Measurements from ENCODE around the gene EIF3K.
"Not testable (repeated sequence)": the region's sequence is repeated elsewhere in the genome, so short reads cannot be mapped to it uniquely, and the experiment has no call there.

Gene EIF3K

DNA sequence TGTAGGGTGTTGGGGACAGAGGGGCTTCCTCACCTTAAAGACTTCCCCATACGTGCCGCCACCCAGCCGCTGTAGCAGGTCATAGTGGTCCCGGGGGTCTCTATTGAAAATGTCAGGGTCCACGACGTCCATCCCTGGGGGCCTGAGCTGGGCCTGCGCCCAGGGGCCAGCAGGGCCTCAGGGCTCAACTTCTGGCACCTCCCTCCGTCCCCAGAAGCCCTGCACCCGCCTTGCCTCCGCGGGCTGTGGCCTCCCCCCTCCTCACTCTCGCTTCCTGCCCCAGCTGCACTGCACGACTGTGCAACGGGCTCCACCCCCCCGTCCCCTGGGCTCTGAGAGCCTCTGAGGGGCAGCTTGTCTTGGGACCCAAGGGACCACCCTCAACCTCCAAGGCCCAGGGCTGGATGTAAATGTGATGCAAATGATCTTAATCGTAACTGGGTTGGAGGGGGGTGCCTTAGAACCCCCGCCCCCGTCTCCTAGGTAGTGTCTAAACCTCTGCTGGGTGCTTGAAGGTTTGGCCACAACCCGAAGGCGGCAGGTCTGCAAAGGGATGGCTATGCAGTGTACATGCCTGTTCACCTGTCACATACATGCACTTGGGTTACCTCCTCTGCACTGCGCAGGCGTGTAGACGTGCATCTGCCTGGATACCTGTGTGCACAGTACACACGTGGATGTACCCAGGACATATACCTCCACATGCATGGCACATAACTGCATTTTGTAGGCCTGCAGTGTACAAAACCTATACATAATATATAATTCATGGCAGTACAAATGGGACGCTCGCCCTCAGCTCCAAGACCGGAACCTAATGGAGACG, 1.0 kb upstream of the EIF3K start, which contains the start of gene MAP4K1:
TSS of gene MAP4K1 (minus strand) at position 190 of the 826 bp plus-strand sequence. CDS start at position 132, 58 bp downstream.
- peak; percentile 22 to 47 for DNase-seq (ENCODE audit: low read depth in 2 of 2, low spot score in 1 of 2)

- no peak for DNase-seq (ENCODE audit: low read depth in 2 of 2, low spot score in 1 of 2)
These were observed 580 bp downstream of the EIF3K start for GRCh38 chr19:38619361-38620174.

GRCh38 chr19:38624822-38625221, 5.8 kb downstream of the EIF3K start:
- no peak for DNase-seq (ENCODE audit: low read depth in 2 of 2, low spot score in 1 of 2)

GRCh38 chr19:38626401-38626800, 7.4 kb downstream of the EIF3K start:
- no peak for DNase-seq (ENCODE audit: low read depth in 2 of 2, low spot score in 1 of 2)

- no peak for DNase-seq (ENCODE audit: low read depth in 2 of 2, low spot score in 1 of 2)
These were observed 10.6 kb downstream of the EIF3K start for GRCh38 chr19:38629568-38629967.

- DNase-seq (ENCODE audit: low read depth in 2 of 2, low spot score in 1 of 2), result not testable (repeated sequence)
These were observed 12.3 kb downstream of the EIF3K start for GRCh38 chr19:38631301-38631700.

GRCh38 chr19:38631811-38632475, 13.0 kb downstream of the EIF3K start:
- not testable (repeated sequence) for DNase-seq (ENCODE audit: low read depth in 2 of 2, low spot score in 1 of 2)

DNA sequence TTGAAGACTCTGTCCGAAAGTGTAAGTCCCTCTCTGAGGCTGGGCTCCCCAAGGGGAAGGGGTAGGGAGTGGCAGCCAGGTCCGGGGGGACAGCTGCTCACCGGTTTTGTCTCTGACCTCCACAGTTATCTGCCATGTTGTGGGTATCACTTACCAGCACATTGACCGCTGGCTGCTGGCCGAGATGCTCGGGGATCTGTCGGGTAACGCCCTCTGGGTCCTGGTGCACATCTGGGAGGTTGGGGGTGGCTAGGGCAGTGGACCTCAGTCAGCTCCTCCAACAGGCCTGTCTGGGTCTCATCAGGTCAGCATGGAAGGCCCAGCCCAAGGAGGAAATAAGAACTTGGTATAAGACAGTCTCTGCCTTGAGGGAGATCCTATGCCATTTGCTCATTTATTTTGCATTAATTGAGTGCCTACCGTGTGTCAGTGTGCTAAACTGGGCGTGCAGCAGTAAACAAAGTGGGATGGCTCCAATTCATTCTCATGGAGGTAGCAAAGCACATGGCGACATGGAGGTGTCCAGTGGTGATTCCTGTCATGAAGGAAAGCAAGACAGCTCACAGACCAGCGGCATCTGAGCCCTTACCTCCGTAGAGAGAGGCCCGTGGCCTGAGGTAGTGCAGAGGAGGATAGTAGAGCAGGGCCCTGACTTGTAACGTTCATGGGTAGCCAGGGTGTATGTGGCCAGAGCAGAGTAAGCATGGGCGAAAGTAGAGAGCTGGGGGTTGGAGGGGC, 13.7 kb downstream of the EIF3K start:
- no peak for DNase-seq (ENCODE audit: low read depth in 2 of 2, low spot score in 1 of 2)

- DNase-seq (ENCODE audit: low read depth in 2 of 2, low spot score in 1 of 2), result peak in 1 of 2 donors; percentile 53
These were observed 15.9 kb downstream of the EIF3K start for GRCh38 chr19:38634757-38635482.

DNA sequence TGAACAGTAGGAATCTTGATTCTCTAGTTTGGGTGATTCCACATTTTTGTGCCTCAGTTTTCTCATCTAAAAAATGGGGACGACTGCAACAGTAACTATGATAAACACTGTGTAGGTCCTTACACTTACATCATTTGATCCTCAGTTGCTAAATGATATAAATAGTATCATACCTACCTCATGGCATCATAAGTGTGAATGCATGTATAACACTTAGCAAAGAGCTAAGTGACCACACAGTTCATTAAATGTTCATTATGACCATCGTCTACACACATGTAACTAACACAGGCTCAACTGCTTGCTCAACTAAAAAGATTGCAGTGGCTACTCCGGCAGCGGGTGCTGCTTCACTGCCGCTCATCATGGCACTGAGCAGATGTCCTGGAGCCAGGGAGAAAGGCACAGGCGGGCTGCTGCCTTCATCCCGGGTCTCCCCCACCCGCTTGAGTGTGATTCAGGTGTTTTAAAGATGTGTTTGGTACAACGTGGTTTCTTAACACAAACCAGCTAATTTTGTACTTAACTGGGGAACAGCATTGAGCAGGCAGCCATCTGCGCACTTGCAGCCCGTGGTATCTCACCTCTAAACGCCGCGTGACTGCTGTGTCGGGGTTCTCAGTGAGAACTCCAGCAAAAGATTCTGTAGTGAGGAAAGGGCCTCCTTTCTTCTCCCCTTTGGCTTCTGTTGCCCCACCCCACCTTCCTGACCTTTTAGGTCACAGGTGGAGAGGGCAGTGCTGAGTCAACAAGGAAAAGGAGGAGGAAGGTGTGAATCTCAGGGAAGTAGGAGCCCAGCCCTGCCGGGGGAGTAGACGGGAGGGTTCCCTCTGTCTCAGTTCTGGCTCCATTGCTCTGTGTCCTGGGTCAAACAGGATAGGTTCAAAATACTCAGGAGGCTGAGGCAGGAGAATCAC, 16.8 kb downstream of the EIF3K start:
- no peak for DNase-seq (ENCODE audit: low read depth in 2 of 2, low spot score in 1 of 2)

GRCh38 chr19:38638461-38638860, 19.5 kb downstream of the EIF3K start:
- no peak for DNase-seq (ENCODE audit: low read depth in 2 of 2, low spot score in 1 of 2)

DNA sequence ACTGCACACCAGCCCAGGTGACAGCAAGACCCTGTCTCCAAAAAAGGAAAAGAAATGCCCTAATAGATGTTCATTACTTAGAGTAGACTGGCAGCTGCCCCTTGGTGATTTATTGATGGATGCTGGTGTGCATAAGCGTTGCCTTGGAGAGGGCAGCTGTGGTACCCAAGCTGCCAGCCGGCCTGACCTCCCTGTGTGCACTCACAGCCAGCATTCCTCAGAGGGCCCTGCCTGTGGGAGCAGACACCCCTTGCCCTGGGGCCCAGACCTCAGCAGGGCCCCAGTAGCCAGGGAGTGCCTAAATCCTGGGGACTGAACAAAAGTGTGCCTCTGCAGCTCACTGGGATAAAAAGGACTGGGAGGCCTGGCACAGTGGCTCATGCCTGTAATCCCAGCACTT, 20.7 kb downstream of the EIF3K start:
- DNase-seq (ENCODE audit: low read depth in 2 of 2, low spot score in 1 of 2), result no peak

DNA sequence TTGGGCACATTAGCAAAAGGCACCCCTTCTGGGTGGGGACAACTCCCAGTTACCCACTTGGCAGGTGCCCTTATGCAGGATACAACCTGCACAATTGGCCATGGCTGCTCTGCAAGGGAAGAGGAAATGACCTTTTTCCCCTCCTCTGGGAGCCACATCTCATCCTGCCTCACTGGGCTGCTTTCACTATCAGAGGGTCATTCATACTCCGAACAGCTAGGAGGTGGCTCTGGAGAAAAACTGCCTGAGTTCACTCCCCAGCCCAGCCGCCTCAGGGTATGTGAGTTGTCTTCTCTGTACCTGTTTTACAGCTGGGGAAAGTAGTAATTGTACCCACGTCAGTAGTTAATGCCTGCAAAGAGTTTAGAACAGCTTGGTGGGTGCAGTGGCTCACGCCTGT, 21.4 kb downstream of the EIF3K start:
- DNase-seq (ENCODE audit: low read depth in 2 of 2, low spot score in 1 of 2), result no peak

GRCh38 chr19:38642176-38642575, 23.2 kb downstream of the EIF3K start:
- DNase-seq (ENCODE audit: low read depth in 2 of 2, low spot score in 1 of 2), result no peak

DNA sequence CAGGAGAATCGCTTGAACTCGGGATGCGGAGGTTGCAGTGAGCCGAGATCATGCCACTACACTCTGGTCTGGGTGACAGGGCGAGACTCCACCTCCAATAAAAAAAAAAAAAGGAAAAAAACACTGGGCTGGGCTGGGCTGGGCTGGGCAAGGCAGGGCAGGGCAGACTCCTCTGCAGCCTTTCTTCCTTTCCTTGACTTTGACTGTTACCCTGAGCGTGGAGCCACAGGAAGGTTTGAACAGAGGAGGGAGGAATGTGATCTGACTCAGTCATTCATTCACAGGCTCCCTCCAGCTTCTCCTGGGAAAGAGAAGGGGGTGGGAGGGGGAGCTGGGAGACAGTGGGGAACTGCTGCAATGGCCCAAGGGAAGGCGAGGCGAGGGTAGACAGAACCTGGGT, 25.7 kb downstream of the EIF3K start:
- no peak for DNase-seq (ENCODE audit: low read depth in 2 of 2, low spot score in 1 of 2)

DNA sequence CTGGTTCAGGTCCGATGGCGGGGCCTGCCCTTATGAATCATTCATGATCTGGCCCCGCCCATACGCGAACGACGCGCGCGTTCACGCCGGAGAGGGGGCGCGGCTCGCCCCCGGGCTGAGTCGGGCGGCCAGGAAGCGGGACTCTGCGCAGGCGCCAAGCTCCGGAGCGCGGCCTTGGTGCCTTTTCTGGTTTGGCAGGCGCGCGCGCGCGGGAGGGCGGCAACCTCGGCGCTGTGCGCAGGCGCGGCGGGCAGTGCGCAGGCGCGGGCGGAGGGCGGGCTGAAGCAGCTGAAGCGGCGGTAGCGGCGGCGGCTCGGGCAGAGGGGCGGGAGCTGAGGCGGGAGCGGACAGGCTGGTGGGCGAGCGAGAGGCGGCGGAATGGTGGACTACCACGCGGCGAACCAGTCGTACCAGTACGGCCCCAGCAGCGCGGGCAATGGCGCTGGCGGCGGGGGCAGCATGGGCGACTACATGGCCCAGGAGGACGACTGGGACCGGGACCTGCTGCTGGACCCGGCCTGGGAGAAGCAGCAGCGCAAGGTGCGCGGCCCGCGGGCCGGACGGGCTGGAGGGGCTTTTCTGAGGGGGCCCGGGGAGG, 28.5 kb downstream of the EIF3K start, which contains the start of gene ACTN4:
TSS of gene ACTN4 (plus strand) at position 282 of the 598 bp plus-strand sequence. CDS start at position 379, 97 bp downstream.
- DNase-seq (ENCODE audit: low read depth in 2 of 2, low spot score in 1 of 2), result peak; percentile 99 to 100

DNA sequence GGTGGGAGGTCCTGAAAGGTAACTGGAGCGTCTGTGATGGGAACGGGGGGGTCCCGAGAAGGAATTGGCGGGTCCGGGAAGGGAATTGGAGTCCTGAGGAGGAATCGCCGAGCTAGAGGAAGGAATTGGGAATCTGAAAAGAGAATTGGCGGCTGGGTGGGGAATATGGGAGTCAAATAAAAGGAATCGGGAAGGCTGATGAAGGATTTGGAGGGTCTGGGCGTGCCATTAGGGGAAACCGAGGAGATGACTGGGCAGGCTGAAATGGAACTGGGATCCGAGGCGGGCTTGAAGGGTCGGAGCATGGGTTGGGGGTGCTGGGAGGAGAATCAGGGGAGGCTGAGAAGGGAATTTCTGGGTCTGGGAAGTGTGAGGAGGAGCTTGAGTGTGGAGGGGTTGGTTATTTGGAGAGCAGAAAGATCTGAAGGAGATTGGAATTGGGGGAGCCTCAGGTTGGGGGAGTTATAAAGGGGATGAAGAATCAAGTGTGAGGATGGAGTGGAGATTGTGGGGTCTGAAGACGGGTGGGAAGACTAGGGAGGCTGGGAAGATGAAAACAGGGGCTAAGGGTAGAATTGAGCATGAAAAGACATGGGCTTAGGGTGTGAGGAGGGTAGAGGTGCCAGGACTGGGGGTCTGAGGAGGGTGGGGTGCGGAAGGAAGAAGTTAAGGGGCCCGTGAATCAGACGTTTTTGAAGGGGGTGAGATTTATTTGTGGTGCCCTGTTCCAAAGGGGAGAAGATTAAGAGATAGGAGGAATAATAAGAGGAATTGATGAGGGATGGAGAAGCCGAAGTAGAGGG, 29.2 kb downstream of the EIF3K start:
- DNase-seq (ENCODE audit: low read depth in 2 of 2, low spot score in 1 of 2), result no peak
